GM21825 (cell line): ENCODE data around the gene CENPO.
"Not testable (repeated sequence)": the region's sequence is repeated elsewhere in the genome, so short reads cannot be mapped to it uniquely, and the experiment has no call there.

ENCODE experiments used
- ATAC-seq: cut with Tn5 transposase; IDR thresholded peaks from one replicate; pipeline ENCODE4 v1.9.1; 2021; ENCODE audit warnings: mild to moderate bottlenecking, moderate library complexity; ENCODE audit not compliant: unreplicated experiment

Gene CENPO

GRCh38 chr2:24822049-24822706 is 29.0 kb downstream of the CENPO start:
- ATAC-seq = no peak

- no peak for ATAC-seq
These were observed 30.9 kb downstream of the CENPO start for GRCh38 chr2:24824071-24824588.

GRCh38 chr2:24824966-24825882 is 32.0 kb downstream of the CENPO start:
- ATAC-seq = no peak

- no peak for ATAC-seq
These were observed 32.9 kb downstream of the CENPO start for GRCh38 chr2:24825883-24826772.

- no peak for ATAC-seq
These were observed 33.5 kb downstream of the CENPO start for GRCh38 chr2:24826773-24827145.

GRCh38 chr2:24827321-24828237 is 34.4 kb downstream of the CENPO start:
- ATAC-seq = peak; percentile 80

- no peak for ATAC-seq
These were observed 35.2 kb downstream of the CENPO start for GRCh38 chr2:24828238-24828996.

- ATAC-seq = no peak
These were observed 37.1 kb downstream of the CENPO start for GRCh38 chr2:24830351-24830750.

- ATAC-seq = no peak
These were observed 37.6 kb downstream of the CENPO start for GRCh38 chr2:24830786-24831185.

GRCh38 chr2:24831221-24832072 is 38.2 kb downstream of the CENPO start:
- no peak for ATAC-seq

- no peak for ATAC-seq
These were observed 38.8 kb downstream of the CENPO start for GRCh38 chr2:24832073-24832461.

GRCh38 chr2:24832521-24832920 is 39.3 kb downstream of the CENPO start:
- no peak for ATAC-seq

GRCh38 chr2:24832931-24833701 is 39.9 kb downstream of the CENPO start:
- ATAC-seq = no peak

GRCh38 chr2:24833821-24834732 is 40.9 kb downstream of the CENPO start:
- ATAC-seq = no peak

GRCh38 chr2:24834733-24835395 is 41.6 kb downstream of the CENPO start:
- ATAC-seq = no peak

GRCh38 chr2:24835411-24835810 is 42.2 kb downstream of the CENPO start:
- not testable (repeated sequence) for ATAC-seq
